Hematopoietic multipotent progenitor cell treated with erythropoietin and hydrocortisone succinate and interleukin-3 and kit ligand, for 6 days (in vitro differentiated cells): Measurements from ENCODE around the gene KCNB1.

ENCODE experiments used
- DNase-seq: peaks from one replicate; pipeline ENCODE4 v3.0.0-alpha.2; 2015

KCNB1 gene

GRCh38 chr20:49385465-49385864 is 97.0 kb downstream of the KCNB1 start:
- peak; percentile 64 for DNase-seq

GRCh38 chr20:49384437-49385434 is 97.7 kb downstream of the KCNB1 start:
- peak; percentile 90 for DNase-seq

DNA sequence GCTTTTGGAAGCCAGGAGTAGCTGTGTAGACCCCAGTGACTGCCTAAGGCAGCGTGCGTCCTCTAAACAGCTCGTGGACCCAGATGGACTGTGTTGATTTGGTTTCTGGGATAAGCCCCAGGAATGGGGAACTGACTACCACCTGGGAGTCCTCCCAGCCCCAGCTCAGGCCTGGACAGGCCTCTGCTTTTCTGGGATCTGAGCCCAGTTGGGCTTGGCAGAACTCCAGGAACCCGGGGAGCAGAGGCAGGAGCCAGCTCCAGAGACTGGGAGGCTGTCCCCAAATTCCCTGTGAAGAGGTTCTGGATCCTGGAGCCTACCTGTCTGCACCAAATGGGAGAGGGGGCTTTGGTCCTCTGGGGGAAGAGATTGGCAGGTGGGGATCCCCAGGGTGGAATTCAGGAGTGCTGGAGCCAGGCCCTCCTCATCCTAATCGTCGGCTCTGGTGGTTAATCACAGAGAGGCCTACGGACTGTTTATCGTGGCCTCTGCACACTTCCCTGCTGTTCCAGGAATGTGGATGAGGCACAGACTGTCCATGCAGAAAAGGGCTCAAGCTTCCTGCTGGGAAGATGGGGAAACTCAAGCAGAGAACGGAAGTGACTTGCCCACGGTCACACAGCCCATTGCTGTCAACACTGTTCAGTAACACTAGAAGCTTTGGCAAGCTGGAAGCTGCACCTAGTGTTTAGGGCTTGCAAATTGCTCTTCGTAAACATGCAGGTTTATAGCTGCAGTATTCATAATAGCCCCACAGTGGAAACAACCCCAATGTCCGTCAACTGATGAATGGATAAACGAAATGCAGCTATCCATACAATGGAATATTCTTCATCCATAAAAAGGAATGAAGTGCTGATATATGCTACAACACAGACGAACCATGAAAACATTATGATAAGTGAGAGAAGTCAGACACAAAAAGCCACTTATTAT is 100.6 kb downstream of the KCNB1 start:
- DNase-seq = no peak

DNA sequence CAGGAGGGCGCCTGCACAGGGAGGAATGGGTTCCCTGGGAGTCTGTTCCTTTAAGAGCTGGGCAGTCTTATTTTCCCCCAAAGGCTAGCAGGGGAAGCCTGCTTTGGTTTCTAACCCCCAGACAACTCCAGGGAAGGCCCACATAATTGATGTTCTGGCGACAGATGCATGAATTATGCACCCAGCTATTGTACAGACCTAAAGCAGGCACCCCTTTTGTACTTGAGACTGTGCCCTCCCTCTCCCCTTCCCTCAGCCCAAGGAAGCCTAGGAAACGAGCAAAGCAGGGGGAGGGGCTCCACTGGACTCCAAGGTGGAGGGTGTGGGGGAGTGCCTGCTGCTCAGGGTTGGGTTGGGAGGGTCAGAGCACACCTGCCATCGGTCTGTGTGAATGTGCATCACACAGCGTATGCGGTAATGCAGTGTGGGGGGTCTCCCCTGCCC is 102.1 kb downstream of the KCNB1 start:
- no peak for DNase-seq

DNA sequence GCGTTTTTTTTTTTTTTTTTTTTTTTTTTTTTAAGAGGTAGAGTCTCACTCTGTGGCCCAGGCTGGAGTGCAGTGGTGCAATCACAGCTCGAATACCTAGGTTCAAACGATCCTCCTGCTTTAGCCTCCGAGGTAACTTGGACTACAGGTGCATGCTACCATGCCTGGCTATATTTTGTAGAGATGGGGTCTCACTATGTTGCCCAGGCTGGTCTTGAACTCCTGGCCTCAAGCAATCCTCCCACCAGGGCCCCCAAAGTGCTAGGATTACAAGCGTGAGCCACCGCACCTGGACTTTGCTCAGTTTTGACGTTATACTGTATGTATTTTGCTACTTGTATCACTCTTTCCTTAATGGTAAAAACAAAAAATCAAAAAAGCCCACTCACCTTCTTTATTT is 103.1 kb downstream of the KCNB1 start:
- DNase-seq = no peak

DNA sequence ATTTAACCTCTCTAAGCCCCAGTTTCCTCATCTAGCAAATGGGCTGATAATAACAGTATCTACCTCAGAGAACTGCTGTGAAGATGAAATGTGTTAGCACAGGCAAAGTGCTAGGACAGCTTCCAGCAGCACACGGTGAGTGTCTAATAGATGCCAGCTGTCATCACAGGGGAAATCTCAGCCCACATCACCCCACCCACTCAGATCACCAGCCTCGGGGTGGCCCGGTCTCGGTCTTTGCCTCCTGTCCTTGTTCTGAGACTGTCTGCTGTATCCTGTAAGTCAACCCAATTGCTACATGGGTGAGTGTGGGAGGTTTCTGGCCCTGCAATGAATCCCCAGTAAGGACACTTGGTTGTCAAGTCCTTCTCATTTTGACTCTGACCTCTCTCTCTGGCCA is 105.1 kb downstream of the KCNB1 start:
- DNase-seq = no peak

DNA sequence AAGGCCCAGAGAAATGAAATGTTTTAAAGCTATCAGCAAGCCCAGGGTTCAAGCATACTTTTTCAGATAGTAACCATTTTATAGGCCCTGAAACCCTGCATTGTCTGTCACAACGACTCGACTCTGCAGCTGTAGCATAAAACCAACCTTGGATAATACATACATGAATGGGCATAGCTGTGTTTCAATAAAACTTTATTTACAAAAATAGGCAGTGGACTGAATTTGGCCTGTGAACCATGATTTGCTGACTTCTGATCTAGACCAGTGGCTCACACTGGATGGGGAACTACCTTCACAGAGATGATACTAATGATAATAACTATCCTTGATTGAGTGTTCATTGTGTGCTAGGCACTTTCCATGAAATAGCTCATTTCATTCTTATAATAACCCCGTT is 107.3 kb downstream of the KCNB1 start:
- DNase-seq = no peak

DNA sequence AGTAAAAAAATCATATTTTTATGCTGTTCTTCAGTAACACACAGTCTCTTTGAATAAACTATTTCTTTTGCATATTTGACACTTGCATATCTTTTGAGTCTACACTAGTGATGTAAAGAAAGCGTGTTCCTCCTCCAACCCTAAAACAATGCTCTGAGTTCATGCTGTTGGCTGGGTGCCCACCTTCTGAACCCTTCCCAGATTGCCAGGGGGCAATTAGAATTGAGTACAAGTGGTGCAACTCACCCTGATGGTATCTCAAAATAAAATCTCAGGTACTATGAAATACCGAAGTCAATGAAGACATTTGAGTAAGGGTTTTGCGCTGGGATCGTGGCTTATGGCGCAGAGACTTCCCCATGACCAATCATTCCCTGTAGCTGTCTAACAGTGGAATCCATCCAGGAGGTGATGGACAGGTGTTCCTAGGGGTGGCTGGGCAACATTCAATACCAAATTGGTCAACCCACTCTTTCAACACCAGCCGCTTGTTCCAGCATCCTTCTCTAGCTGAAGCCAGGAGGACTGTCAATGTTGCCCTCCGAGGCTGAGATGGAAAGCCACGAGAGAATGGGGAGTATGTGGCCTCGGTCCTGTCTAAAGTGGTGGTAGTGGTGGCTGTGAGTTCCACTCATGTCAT is 110.3 kb downstream of the KCNB1 start:
- no peak for DNase-seq

DNA sequence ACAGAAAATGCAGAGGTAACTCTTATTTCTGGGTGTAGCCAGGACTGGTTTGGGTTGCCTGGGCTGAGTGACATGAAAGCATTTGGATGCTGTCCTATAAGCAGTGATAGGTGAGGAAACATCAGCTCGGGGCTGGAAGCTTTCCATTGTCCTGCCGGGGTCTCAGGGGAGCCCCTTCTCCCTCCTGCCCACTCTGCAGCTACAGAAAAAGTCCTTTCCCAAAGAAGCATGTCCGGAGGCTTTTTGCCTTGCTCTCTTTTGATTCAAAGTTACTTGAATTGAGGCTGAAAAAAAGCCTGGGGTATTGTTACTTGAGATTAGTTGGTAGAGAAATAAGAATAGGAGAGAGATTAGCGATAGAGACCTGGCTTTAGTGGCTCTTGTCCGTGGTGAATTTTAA is 113.9 kb downstream of the KCNB1 start:
- no peak for DNase-seq

DNA sequence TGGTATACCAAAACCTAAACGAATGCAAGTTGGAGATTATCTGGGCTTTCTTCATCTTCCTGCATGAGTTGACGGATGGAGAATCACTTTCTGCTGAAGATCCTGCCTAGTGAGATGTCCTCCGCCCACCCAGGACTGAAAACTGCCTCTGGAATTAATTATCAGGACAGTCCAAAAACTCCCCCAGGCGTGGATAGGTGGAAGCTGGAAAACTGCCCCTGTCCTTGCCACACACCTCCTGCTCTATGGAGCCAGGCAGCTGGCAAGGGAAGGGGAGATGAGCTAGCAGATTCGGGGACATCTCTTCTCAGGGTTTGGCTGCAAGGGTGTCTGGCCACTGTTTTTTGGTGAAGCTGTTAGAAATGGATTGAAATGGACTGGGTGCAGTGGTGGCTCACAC is 115.4 kb downstream of the KCNB1 start:
- DNase-seq = no peak

GRCh38 chr20:49366687-49367086 is 115.8 kb downstream of the KCNB1 start:
- no peak for DNase-seq

DNA sequence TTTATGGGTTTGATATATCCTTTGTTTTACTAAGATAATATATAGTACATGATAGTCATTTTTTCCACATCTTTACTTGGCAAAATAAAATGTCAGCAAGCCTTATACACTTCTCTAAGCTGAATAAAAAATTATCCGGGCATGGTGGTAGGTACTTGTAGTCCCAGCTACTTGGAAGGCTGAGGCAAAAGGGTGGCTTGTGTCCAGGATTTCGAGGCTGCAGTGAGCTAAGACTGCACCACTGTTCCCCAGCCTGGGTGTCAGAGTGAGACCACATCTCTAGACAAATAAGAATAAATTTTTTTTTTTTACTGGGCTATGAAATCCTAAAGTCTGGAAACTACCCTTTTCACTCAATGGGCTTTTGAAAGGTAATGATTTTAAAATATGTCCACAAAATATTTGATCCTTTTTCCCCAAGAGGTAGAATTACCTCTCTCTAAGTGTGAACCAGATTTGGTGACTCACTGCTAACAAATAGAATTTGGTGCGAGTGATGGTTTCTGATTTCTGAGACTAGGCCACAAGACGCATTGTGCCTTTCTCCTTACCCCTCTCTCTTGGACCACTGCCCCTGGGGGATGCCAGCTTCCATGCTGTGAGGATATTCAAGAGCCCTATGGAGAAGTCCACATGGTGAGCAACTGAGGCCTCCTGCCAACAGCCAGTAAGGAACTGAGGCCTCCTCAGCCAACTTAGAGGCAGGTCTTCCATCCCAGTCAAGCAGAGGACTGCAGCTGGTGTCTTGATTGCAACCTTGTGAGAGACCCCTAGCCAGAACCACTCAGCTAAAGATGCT is 120.4 kb downstream of the KCNB1 start:
- no peak for DNase-seq

GRCh38 chr20:49360242-49360968 is 122.1 kb downstream of the KCNB1 start:
- no peak for DNase-seq

GRCh38 chr20:49356676-49357075 is 125.8 kb downstream of the KCNB1 start:
- no peak for DNase-seq

- no peak for DNase-seq
Measured at GRCh38 chr20:49354673-49355072, 127.8 kb downstream of the KCNB1 start.

DNA sequence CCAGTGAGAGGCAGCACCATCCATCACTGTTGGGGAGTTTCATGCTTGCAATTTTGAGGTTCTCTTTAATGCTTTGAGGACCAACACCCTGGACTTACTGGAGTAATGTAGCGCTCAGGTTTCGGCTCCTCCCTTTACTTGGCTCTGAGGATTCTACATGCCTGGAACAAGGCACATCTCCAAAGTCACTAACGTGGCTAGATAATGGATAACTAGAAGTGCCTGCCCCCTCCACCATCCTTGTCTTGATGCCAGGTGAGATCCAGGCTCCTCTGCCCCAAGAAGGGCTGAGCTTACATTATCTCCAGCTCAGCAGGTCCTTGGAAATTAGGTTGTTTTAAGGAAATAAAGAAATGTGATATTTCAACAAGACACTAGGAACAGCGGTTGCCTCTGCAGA is 129.1 kb downstream of the KCNB1 start:
- DNase-seq = no peak

DNA sequence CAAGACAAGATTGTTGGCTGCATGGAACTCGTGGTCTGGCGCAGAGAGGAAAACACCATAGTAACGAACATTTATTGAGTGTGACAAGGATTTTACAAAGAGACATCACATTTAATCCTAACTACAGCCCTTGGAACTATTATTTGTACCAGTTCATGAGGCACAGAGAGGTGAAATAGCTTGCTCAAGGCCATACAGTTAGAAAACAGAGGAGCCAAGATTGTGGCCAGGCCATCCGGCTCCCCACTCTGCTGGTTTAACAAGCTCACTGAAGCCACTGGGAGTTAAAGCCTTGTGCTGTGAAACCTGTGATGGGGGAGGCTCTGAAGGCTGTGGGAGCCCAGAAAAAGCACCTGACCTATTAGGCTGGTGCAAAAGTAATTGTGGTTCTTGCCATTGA is 129.7 kb downstream of the KCNB1 start:
- no peak for DNase-seq

DNA sequence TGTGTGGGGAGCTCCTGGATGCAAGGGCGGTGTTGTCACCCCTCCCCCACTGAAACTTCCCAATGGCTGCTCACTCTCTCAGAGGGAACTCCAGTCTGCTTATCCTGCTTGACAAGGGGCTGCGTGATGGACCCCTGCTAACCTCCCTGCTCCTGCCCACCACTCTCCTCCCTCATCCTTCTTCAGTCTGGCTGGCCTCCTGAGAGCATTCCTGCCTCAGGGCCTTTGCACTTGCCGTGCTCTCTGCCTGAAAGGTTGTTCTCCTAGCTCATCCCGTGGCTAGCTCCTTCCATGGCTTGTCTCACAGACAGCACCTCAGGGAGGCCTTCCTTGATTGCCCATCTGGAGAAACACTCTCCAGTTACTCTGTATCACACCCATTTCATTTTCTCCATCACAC is 130.7 kb downstream of the KCNB1 start:
- DNase-seq = no peak

- no peak for DNase-seq
Measured at GRCh38 chr20:49349694-49350252, 132.7 kb downstream of the KCNB1 start.

DNA sequence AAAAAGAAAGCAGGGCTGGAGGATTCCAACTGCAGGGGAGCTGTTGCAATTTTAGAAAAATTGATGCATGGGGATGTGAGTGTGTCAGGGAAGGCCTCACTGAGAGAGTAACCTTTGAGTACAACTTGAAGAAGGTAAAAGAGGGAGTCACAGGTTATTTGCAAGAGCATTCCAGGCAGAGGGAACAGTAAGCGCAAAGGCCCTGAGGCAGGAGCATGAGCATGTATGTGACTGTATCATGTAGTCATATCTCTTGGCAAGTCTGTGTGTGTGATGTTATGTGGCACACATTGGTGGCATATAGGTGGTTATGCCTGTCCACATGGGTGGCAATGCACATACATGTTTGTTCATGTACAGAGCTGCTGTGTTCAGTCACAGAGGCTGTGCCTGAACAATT is 133.4 kb downstream of the KCNB1 start:
- no peak for DNase-seq

GRCh38 chr20:49348563-49348962 is 133.9 kb downstream of the KCNB1 start:
- DNase-seq = no peak
